ENCODE data around the gene MACROH2A2.
"Not testable (repeated sequence)": the region's sequence is repeated elsewhere in the genome, so short reads cannot be mapped to it uniquely, and the experiment has no call there.

The MACROH2A2 gene

DNA sequence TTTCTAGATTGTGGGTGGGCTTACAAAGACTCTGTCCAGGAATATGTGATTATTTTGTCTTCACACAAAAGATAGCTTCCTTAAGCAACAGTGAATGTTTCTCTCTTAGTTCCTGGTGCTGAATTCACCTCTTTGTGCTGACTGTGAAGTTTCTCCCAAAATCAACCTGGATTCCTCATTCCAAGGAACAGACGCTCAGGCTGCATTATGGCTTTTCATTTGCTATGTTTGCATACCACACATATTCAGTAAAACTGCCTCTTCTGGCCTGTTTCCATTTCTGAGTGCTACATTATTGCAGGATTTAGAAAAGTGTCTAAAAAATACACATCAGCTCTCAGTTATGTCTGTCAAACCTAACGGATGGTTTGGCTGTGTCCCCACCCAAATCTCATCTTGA lies 21.5 kb downstream of the MACROH2A2 start:
- H3K9ac ChIP-seq (ENCODE audit: low read length), result no peak overlapping the region
- no peak overlapping the region for H3K27ac ChIP-seq (ENCODE audit: low read length)
- no peaks in the 10 kb centered on the region for H4K20me1 ChIP-seq (ENCODE audit: insufficient read depth, low read length)
- no peaks in the 10 kb centered on the region for H3K27me3 ChIP-seq (ENCODE audit: low read depth, low read length)
- TF ChIP-seq, protein P1, sequence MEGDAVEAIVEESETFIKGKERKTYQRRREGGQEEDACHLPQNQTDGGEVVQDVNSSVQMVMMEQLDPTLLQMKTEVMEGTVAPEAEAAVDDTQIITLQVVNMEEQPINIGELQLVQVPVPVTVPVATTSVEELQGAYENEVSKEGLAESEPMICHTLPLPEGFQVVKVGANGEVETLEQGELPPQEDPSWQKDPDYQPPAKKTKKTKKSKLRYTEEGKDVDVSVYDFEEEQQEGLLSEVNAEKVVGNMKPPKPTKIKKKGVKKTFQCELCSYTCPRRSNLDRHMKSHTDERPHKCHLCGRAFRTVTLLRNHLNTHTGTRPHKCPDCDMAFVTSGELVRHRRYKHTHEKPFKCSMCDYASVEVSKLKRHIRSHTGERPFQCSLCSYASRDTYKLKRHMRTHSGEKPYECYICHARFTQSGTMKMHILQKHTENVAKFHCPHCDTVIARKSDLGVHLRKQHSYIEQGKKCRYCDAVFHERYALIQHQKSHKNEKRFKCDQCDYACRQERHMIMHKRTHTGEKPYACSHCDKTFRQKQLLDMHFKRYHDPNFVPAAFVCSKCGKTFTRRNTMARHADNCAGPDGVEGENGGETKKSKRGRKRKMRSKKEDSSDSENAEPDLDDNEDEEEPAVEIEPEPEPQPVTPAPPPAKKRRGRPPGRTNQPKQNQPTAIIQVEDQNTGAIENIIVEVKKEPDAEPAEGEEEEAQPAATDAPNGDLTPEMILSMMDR (IDR thresholded peaks at IDR 0.05; ENCODE audit: low read depth, low read length), result no peak
- TF ChIP-seq EZH2phosphoT487 (IDR thresholded peaks at IDR 0.05; ENCODE audit: low read depth), result no peak
- no peak overlapping the region for H3K4me3 ChIP-seq (ENCODE audit: low read length)
- H3K79me2 ChIP-seq (ENCODE audit: low read length), result no peaks in the 10 kb centered on the region
- no peak overlapping the region for H3K4me2 ChIP-seq (ENCODE audit: low read length)
- no peak overlapping the region for H2AFZ ChIP-seq (ENCODE audit: low read depth, low read length)
- H3K4me1 ChIP-seq (ENCODE audit: low read length), result no peaks in the 10 kb centered on the region
- no peaks in the 10 kb centered on the region for H3K36me3 ChIP-seq (replicated peaks; ENCODE audit: low read depth, low read length)
- no peaks in the 10 kb centered on the region for H3K9me3 ChIP-seq (ENCODE audit: insufficient read depth, low read length)

DNA sequence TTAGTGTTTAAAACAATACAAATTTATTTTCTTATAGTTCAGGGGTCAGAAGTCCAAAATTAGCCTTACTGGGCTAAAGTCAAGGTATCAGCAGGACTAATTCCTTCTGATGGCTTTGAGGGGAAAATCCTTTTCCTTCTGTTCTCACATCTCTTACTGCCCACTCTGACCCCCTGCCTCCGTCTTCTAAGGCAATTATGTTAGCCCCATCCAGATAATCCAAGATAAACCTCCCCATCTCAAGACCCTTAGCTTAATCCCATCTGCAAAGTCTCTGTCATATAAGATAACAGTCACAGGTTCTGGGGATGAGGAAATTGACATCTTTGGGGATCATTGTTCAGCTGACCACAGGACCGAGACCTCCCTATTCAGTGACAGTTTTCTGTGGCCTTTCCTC lies 22.3 kb downstream of the MACROH2A2 start:
- no peaks in the 10 kb centered on the region for H4K20me1 ChIP-seq (ENCODE audit: insufficient read depth, low read length)
- no peaks in the 10 kb centered on the region for H3K36me3 ChIP-seq (replicated peaks; ENCODE audit: low read depth, low read length)

DNA sequence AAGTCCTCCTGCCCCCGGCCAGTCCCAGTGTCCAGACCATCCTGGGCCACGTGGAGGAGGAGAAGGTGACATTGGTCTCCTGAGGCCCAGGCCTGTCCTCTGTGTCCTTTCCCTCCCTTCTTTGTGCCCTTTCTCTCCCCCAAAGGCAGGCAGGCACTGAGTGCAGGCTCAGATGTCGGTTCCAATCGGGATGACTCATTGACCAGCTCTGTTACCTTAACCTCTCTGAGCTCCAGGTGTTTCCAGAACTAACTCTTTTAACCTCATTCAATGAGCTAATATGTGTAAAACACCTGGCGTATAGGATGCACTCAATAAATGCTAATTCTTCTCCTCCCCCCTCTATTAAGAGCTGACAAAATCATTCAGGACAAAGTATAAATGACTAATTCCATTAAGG lies 25.7 kb downstream of the MACROH2A2 start:
- Histone ChIP-seq H3K27me3 (ENCODE audit: low read depth, low read length) (no peaks in the 10 kb centered on the region), H2AFZ (ENCODE audit: low read depth, low read length) (no peak overlapping the region), H3K4me1 (ENCODE audit: low read length) (no peaks in the 10 kb centered on the region), H3K4me2 (ENCODE audit: low read length) (no peak overlapping the region), H3K27ac (ENCODE audit: low read length) (no peak overlapping the region), H3K9ac (ENCODE audit: low read length) (no peak overlapping the region), H3K79me2 (ENCODE audit: low read length) (no peaks in the 10 kb centered on the region), H3K4me3 (ENCODE audit: low read length) (no peak overlapping the region), H3K36me3 (replicated peaks; ENCODE audit: low read depth, low read length) (no peaks in the 10 kb centered on the region), H4K20me1 (ENCODE audit: insufficient read depth, low read length) (no peaks in the 10 kb centered on the region), H3K9me3 (ENCODE audit: insufficient read depth, low read length) (no peaks in the 10 kb centered on the region)
- TF ChIP-seq, protein P1 (IDR thresholded peaks at IDR 0.05; ENCODE audit: low read depth, low read length), result no peak
- no peak for TF ChIP-seq EZH2phosphoT487 (IDR thresholded peaks at IDR 0.05; ENCODE audit: low read depth)

More for the DNA sequence above, 22.3 kb downstream of the MACROH2A2 start:
- Histone ChIP-seq H3K9ac (ENCODE audit: low read length) (no peak overlapping the region), H3K4me3 (ENCODE audit: low read length) (no peak overlapping the region), H3K27me3 (ENCODE audit: low read depth, low read length) (no peaks in the 10 kb centered on the region), H3K9me3 (ENCODE audit: insufficient read depth, low read length) (no peaks in the 10 kb centered on the region), H3K4me2 (ENCODE audit: low read length) (no peak overlapping the region), H3K27ac (ENCODE audit: low read length) (no peak overlapping the region), H3K4me1 (ENCODE audit: low read length) (no peaks in the 10 kb centered on the region), H2AFZ (ENCODE audit: low read depth, low read length) (no peak overlapping the region), H3K79me2 (ENCODE audit: low read length) (no peaks in the 10 kb centered on the region)
- TF ChIP-seq, protein P1 (IDR thresholded peaks at IDR 0.05; ENCODE audit: low read depth, low read length), result no peak
- no peak for TF ChIP-seq EZH2phosphoT487 (IDR thresholded peaks at IDR 0.05; ENCODE audit: low read depth)

- Histone ChIP-seq H3K4me2 (ENCODE audit: low read length) (no peak overlapping the region), H3K27ac (ENCODE audit: low read length) (no peak overlapping the region), H3K79me2 (ENCODE audit: low read length) (no peaks in the 10 kb centered on the region), H3K27me3 (ENCODE audit: low read depth, low read length) (peaks cover 5% of the 10 kb centered on the region; the same call in 1 of the 2 replicates), H3K9me3 (ENCODE audit: insufficient read depth, low read length) (no peaks in the 10 kb centered on the region), H3K9ac (ENCODE audit: low read length) (no peak overlapping the region), H3K36me3 (replicated peaks; ENCODE audit: low read depth, low read length) (no peaks in the 10 kb centered on the region), H2AFZ (ENCODE audit: low read depth, low read length) (no peak overlapping the region), H4K20me1 (ENCODE audit: insufficient read depth, low read length) (no peaks in the 10 kb centered on the region), H3K4me1 (ENCODE audit: low read length) (no peaks in the 10 kb centered on the region), H3K4me3 (ENCODE audit: low read length) (no peak overlapping the region)
- TF ChIP-seq, protein P1 (IDR thresholded peaks at IDR 0.05; ENCODE audit: low read depth, low read length), result no peak
- TF ChIP-seq EZH2phosphoT487 (IDR thresholded peaks at IDR 0.05; ENCODE audit: low read depth), result no peak
These were observed 26.3 kb downstream of the MACROH2A2 start for GRCh38 chr10:70078937-70079336.

- not testable (repeated sequence) for H3K36me3 ChIP-seq (replicated peaks; ENCODE audit: low read depth, low read length); H3K27ac ChIP-seq (ENCODE audit: low read length); H3K9ac ChIP-seq (ENCODE audit: low read length); H3K4me1 ChIP-seq (ENCODE audit: low read length); H2AFZ ChIP-seq (ENCODE audit: low read depth, low read length); H3K4me2 ChIP-seq (ENCODE audit: low read length); H4K20me1 ChIP-seq (ENCODE audit: insufficient read depth, low read length); H3K4me3 ChIP-seq (ENCODE audit: low read length); H3K79me2 ChIP-seq (ENCODE audit: low read length); H3K27me3 ChIP-seq (ENCODE audit: low read depth, low read length); H3K9me3 ChIP-seq (ENCODE audit: insufficient read depth, low read length)
These were observed 28.1 kb downstream of the MACROH2A2 start for GRCh38 chr10:70080789-70081188.

Measured in OCI-LY3 (cell line).